ENCODE results near the gene MRPS15. TPM values are rescaled to one million over a fixed set of nuclear protein-coding genes. Genes with fewer than 3 reads are reported as not detected.

Gene MRPS15
- total and polyA plus RNA-seq, 2 donors from 2014 or later: 48.1 to 160 TPM

DNA sequence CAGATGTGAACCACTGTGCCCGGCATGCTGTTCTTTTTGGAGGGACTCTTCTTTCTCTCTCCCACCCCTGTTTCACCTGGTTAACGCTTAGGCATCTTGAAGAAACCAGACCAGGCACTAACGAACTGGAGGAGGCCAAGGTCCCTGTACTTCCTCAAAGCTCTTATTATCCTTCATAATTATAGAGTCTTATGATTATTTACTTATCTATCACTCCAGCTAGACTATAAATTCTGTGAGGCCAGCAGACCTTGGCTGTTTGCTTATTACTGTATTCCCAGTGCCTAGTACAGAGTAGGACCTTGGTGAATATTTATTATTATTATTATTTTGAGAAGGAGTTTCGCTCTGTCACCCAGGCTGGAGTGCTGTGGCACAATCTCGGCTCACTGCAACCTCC lies 12.8 kb upstream of the MRPS15 start:
- Histone ChIP-seq H3K27me3 (ENCODE audit: control insufficient read depth, insufficient read depth, low read length) (no peaks in the 10 kb centered on the region), H3K36me3 (ENCODE audit: control insufficient read depth in 2 of 3, insufficient read depth in 3 of 3, low read length in 3 of 3) (no peaks in the 10 kb centered on the region), H3K9ac (ENCODE audit: low read length in 3 of 3) (no peak overlapping the region), H3K4me3 (ENCODE audit: low read length in 3 of 3) (no peak overlapping the region), H3K27ac (ENCODE audit: low read depth in 2 of 2, low read length in 2 of 2) (no peak overlapping the region), H3K4me1 (ENCODE audit: control insufficient read depth in 2 of 3, insufficient read depth in 2 of 3, low read depth in 1 of 3, low read length in 3 of 3) (no peaks in the 10 kb centered on the region), H3K9me3 (ENCODE audit: control insufficient read depth in 2 of 3, insufficient read depth in 1 of 3, low read length in 3 of 3) (no peaks in the 10 kb centered on the region)
- intact Hi-C loops (cut with DNase I): no loop called here
- no peak for DNase-seq
- no peak for FAIRE-seq
- TF ChIP-seq, protein P1, sequence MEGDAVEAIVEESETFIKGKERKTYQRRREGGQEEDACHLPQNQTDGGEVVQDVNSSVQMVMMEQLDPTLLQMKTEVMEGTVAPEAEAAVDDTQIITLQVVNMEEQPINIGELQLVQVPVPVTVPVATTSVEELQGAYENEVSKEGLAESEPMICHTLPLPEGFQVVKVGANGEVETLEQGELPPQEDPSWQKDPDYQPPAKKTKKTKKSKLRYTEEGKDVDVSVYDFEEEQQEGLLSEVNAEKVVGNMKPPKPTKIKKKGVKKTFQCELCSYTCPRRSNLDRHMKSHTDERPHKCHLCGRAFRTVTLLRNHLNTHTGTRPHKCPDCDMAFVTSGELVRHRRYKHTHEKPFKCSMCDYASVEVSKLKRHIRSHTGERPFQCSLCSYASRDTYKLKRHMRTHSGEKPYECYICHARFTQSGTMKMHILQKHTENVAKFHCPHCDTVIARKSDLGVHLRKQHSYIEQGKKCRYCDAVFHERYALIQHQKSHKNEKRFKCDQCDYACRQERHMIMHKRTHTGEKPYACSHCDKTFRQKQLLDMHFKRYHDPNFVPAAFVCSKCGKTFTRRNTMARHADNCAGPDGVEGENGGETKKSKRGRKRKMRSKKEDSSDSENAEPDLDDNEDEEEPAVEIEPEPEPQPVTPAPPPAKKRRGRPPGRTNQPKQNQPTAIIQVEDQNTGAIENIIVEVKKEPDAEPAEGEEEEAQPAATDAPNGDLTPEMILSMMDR (IDR thresholded peaks at IDR 0.05; ENCODE audit: borderline replicate concordance, extremely low read depth, insufficient read depth): no peak

DNA sequence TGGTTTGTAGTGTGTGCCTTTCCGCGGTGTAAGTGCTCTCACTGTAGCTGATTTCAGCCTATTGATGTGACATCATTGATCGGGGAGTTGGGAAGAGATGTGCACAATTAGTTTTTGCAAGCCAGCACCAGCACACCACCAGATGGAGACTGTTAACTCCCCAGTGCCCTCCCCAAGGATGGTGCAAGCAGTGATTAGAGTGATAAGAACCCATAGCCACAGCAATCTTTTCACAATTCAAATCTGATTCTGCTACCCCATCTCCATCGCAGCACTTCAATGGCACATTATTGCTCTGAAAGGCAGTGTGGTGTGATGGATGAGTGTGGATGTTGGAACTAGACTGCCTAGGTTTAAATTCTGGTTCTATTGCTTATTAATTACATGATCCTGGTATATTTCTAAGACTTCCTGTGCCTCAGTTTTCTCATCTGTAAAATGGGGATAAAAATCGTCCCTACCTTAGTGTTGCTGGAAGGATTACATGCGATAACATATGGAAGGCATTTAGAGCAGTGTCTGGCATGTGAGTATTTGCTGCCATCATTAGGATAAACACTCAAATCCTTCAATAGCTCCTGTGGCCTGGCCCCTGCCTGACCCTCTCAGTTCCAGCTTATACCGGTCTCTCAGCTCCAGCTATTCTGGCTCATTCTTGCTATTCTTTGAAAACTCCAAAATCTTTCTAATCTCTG lies 11.9 kb upstream of the MRPS15 start:
- FAIRE-seq (no peak), DNase-seq (no peak)
- no peak overlapping the region for H3K4me3 ChIP-seq (ENCODE audit: low read length in 3 of 3)
- H3K4me1 ChIP-seq (ENCODE audit: control insufficient read depth in 2 of 3, insufficient read depth in 2 of 3, low read depth in 1 of 3, low read length in 3 of 3): no peaks in the 10 kb centered on the region
- H3K36me3 ChIP-seq (ENCODE audit: control insufficient read depth in 2 of 3, insufficient read depth in 3 of 3, low read length in 3 of 3): no peaks in the 10 kb centered on the region
- H3K9ac ChIP-seq (ENCODE audit: low read length in 3 of 3): no peak overlapping the region
- H3K27ac ChIP-seq (ENCODE audit: low read depth in 2 of 2, low read length in 2 of 2): no peak overlapping the region
- TF ChIP-seq, protein P1 (IDR thresholded peaks at IDR 0.05; ENCODE audit: borderline replicate concordance, extremely low read depth, insufficient read depth): no peak
- no peaks in the 10 kb centered on the region for H3K9me3 ChIP-seq (ENCODE audit: control insufficient read depth in 2 of 3, insufficient read depth in 1 of 3, low read length in 3 of 3)
- intact Hi-C loops (cut with DNase I): no loop called here
- H3K27me3 ChIP-seq (ENCODE audit: control insufficient read depth, insufficient read depth, low read length): no peaks in the 10 kb centered on the region

DNA sequence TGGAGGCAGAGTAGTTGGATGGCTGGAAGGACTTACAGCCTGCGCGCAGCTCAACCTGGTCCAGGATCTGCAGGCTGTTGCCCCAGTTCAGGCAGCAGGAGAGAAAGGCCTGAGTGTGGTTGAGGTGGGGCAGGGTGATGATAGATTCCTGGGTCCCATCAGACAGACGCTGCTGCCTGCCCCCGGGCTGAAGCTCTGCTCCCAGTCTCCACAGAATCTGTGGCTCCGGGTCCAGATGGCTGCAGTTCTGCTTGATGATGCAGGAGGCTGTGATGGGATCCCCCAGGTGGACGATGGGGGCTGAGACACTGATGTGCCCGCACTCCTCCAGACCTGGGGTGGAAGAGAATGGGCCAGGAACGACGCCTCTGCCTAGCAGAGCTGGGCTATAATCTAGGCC lies 11.2 kb upstream of the MRPS15 start:
- H3K27me3 ChIP-seq (ENCODE audit: control insufficient read depth, insufficient read depth, low read length): no peaks in the 10 kb centered on the region
- H3K36me3 ChIP-seq (ENCODE audit: control insufficient read depth in 2 of 3, insufficient read depth in 3 of 3, low read length in 3 of 3): no peaks in the 10 kb centered on the region
- DNase-seq (peak in 1 of 5 donors; percentile 54), FAIRE-seq (no peak)
- H3K9ac ChIP-seq (ENCODE audit: low read length in 3 of 3): no peak overlapping the region
- no peak overlapping the region for H3K27ac ChIP-seq (ENCODE audit: low read depth in 2 of 2, low read length in 2 of 2)
- no peaks in the 10 kb centered on the region for H3K4me1 ChIP-seq (ENCODE audit: control insufficient read depth in 2 of 3, insufficient read depth in 2 of 3, low read depth in 1 of 3, low read length in 3 of 3)
- TF ChIP-seq, protein P1 (IDR thresholded peaks at IDR 0.05; ENCODE audit: borderline replicate concordance, extremely low read depth, insufficient read depth): no peak
- intact Hi-C loops (cut with DNase I): no loop called here
- no peaks in the 10 kb centered on the region for H3K9me3 ChIP-seq (ENCODE audit: control insufficient read depth in 2 of 3, insufficient read depth in 1 of 3, low read length in 3 of 3)
- no peak overlapping the region for H3K4me3 ChIP-seq (ENCODE audit: low read length in 3 of 3)

DNA sequence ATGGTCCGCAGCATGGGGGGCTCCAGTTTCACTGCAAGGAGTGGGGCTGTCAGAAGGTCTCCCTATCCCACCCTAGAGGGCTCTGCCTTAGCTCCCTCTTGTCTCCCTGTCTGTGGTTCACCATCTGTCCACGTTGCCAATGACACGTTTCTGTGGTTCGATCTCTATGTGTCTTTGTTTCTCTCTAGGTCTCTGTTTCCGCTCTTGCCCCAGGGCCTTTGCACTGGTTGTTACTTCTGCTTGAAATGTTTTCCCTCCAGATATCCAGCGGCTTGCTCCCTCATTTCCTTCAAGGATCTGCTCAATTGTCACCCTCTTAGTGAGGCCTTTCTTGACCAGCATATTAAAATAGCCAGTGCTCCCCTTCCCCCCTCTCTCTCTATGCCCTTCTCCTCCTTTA lies 8.5 kb upstream of the MRPS15 start:
- Histone ChIP-seq H3K9me3 (ENCODE audit: control insufficient read depth in 2 of 3, insufficient read depth in 1 of 3, low read length in 3 of 3) (no peaks in the 10 kb centered on the region), H3K27ac (ENCODE audit: low read depth in 2 of 2, low read length in 2 of 2) (no peak overlapping the region), H3K9ac (ENCODE audit: low read length in 3 of 3) (no peak overlapping the region), H3K4me1 (ENCODE audit: control insufficient read depth in 2 of 3, insufficient read depth in 2 of 3, low read depth in 1 of 3, low read length in 3 of 3) (no peaks in the 10 kb centered on the region), H3K27me3 (ENCODE audit: control insufficient read depth, insufficient read depth, low read length) (no peaks in the 10 kb centered on the region), H3K36me3 (ENCODE audit: control insufficient read depth in 2 of 3, insufficient read depth in 3 of 3, low read length in 3 of 3) (no peaks in the 10 kb centered on the region), H3K4me3 (ENCODE audit: low read length in 3 of 3) (no peak overlapping the region)
- DNase-seq (no peak), FAIRE-seq (no peak)
- intact Hi-C loops (cut with DNase I): no loop called here
- TF ChIP-seq, protein P1 (IDR thresholded peaks at IDR 0.05; ENCODE audit: borderline replicate concordance, extremely low read depth, insufficient read depth): no peak

All from kidney (tissue), 14 donors.